Kidney capillary endothelial cell (primary cell): ENCODE data around the gene FUT6.
"Not testable (repeated sequence)": the region's sequence is repeated elsewhere in the genome, so short reads cannot be mapped to it uniquely, and the experiment has no call there.

Source experiments
- DNase-seq: peaks from one replicate; pipeline ENCODE4 v3.0.0-alpha.2; 2018; ENCODE audit warnings: low spot score

FUT6 gene

DNA sequence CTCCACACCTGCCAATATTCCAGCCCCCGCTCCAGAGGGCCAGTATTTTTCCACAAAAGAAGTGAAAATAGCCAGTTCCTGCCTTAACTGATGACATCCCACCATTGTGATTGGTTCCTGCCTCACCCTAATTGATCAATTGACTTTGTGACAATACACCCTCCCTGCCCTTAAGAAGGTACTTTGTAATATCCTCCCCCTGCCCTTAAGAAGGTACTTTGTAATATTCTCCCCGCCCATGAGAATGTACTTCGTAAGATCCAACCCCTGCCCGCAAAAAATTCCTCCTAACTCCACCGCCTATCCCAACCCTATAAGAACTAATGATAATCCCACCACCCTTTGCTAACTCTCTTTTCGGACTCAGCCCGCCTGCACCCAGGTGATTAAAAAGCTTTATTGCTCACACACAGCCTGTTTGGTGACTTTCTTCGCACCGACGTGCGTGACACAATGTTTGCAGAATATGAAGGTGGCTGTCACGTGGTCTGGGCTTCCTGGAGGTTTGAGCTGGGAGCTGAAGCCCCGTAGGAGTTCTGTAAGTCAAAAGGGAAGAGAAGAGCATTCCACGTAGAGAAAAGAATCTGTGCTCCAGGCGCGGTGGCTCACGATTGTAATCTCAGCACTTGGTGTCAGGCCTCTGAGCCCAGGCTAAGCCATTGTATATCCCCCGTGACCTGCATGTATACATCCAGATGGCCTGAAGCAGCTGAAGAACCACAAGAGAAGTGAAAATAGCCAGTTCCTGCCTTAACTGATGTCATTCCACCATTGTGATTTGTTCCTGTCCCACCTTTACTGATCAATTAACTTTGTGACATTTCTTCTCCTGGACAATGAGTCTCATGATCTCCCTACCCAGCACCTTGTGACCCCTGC, 17.9 kb upstream of the FUT6 start:
- no peak for DNase-seq

DNA sequence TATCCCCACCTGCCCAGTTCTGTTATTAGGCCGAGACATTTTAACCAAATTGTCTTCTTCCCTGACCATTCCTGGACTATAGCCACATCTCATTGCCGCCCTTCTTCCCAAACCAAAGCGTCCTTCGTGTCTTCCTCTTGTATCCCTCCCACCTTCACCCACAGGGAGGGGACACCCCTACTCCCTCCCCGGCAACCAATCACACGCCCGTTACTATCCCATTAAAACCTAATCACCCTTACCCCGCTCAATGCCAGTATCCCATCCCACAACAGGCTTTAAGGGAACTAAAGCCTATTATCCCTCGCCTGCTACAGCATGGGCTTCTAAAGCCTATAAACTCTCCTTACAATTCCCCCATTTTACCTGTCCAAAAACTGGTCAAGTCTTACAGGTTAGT, 15.6 kb upstream of the FUT6 start:
- not testable (repeated sequence) for DNase-seq

DNA sequence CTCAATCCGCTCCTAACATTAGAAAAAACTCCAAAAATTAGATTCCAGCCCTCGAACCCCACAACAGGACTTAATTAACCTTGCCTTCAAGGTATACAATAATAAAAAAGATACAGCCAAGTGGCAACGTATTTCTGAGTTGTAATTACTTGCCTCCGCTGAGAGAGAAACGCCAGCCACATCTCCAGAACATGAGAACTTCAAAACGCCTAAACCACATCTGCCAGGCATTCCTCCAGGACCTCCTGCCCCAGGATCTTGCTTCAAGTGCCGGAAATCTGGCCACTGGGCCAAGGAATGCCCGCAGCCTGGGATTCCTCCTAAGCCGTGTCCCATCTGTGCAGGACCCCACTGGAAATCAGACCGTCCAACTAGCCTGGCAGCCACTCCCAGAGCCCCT, 14.6 kb upstream of the FUT6 start:
- not testable (repeated sequence) for DNase-seq

DNA sequence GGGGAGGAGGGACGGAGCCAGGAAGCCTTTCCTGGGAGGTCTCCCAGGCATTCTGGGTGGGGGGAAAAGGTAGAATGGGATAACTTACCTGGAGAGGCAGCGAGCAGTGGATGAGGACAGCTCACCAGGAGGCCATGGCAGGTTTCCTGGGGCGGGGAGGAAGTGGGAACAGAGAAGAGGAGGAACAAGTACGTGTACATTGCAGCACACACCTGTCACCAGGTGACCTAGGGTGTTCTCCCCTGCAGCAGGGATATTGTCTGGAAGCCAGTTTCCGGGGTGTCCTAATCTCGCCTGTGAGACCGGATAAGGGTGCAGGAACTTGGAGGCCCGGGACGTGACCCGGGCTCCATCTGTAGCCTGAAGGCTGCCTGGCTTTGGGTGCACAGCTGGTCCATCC, 11.8 kb upstream of the FUT6 start, which contains the start of gene FUT3:
TSS of gene FUT3 (minus strand) at position 148 of the 400 bp plus-strand sequence.
- no peak for DNase-seq

DNA sequence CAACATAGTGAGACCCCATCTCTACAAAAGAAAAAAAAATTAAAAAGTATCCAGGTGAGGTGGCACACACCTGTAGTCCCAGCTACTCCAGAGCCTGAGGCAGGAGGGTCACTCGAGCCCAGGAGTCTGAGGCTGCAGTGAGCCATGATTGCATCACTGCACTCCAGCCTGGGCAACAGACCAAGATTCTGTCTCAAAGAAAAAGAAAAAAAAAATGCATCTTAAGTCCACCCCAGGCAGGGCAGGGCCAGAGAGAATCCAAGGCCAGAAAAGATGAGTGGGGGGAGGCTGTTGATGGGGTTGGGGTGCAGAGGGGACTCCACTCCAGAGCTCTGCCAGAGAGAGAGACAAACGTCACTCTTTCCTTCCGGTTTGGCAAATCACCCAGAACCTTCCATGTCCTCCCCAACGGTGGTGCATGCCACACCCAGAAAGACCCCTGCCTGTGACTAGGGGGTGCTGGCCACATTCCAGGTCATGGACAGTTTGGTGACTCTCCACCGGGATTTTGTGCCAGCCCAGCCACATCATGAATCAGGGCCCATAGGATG, 11.3 kb upstream of the FUT6 start:
- no peak for DNase-seq

DNA sequence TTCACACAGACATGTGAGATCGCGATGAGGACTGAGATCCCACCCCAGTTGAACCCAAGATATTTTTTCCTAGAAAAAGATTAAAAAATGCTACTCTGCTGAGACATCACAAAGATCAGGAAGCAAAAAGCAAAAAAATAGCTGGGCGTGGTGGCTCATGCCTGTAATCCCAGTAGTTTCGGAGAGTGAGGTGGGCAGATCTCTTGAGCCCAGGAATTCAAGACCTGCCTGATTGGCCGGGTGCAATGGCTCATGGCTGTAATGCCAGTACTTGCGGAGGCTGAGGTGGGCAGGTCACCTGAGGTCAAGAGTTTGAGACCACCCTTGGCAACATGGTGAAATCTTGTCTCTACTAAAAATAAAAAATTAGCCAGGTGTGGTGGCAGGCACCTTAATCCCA, 10.7 kb upstream of the FUT6 start:
- no peak for DNase-seq

DNA sequence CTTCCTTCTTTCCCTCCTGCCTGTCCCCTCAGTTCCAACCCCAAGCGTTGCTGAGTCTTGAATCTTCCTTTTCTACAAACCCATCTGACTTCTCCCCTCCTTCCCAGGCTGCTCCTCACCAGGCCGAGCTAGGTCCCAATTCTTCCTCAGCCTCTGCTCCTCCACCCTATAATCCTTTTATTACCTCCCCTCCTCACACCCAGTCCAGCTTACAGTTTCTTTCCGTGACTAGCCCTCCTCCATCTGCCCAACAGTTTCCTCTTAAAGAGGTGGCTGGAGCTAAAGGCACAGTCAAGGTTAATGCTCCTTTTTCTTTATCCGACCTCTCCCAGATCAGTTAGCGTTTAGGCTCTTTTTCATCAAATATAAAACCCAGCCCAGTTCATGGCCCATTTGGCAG, 9.1 kb upstream of the FUT6 start:
- not testable (repeated sequence) for DNase-seq

DNA sequence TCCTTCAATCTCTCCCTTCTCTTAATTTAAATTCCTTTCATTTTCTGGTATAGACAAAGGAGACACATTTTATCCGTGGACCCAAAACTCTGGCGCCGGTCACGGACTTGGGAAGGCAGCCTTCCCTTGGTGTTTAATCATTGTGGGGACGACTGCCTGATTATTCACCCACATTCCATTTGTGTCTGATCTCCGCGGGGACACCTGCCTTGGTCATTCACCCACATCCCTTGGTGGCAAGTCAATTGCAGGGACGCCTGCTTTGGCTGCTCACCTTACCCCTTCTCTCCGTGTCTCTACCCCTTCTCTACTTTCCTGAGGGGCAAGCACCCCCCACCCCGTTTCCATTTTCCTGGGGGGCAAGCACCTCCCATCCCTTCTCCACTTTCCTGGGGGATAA, 8.3 kb upstream of the FUT6 start:
- DNase-seq, result not testable (repeated sequence)

DNA sequence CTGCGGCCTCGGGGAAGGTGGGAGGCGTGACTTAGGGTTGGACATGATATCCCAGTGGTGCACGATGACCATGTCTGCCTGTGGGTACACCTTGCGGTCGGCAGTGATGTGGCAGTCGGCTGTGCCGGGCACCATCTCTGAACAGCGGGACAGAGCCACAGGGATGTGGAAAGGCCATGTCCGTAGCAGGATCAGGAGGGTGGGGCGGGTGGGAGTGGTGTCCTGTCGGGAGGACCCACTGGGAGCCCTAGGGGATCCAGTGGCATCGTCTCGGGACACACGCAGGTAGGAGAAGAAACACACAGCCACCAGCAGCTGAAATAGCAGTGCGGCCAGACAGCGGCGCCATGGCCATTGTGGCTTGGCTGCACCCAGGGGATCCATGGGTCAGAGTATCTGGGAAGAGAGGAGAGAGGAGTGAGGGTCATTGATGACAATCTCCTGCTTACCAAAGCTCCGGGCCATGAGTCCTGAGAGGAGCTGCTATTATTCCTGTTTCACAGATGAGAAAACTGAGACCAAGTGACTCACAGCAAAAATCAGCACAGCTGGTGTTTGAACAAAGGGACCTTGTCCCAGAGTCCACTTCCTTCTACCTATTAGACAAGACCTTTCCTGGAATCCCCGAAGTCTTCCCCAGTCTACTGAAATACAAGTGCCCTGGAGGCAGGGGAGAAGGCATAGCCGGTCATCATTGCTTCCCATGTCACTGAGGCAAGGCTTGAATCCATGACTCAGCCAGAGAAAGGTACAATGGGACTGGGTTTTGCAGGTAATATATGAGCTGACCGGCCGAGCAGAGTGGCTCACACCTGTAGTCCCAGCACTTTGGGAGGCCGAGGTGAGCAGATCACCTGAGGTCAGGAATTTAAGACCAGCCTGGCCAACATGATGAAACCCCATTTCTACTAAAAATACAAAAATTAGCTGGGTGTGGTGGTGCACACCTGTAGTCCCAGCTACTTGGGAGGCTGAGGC, 5.2 kb upstream of the FUT6 start:
- DNase-seq, result no peak

DNA sequence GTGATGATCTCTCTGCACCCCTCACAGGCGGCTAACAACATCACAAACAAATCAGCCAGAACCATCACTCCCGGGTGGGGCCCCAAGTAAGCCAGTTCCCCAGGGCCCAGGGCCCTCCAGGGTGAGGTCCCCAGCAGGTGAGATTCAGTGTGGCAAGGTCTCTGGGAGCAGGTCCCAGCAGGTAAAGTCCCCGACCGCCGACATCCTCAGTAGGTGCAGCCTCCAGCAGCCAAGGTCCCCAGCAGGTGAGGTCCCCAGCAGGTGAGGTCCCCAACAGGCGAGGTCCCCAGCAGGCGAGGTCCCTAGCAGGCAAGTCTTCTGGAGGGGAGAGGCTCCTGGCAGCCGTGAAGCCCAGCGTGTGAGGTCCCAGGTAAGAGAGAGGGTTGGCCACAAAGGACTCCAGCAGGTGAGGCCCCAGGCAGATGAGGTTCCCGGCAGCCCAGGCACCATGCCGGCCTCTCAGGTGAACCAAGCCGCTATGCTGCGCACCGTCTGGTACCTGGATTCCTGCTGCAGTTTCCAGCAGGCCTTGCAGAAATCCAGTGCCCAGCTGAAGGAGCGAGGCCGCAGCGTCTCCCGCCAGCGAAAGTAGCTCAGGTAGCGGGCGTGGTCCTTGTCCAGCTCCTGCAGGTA, 3.9 kb upstream of the FUT6 start:
- DNase-seq, result no peak

DNA sequence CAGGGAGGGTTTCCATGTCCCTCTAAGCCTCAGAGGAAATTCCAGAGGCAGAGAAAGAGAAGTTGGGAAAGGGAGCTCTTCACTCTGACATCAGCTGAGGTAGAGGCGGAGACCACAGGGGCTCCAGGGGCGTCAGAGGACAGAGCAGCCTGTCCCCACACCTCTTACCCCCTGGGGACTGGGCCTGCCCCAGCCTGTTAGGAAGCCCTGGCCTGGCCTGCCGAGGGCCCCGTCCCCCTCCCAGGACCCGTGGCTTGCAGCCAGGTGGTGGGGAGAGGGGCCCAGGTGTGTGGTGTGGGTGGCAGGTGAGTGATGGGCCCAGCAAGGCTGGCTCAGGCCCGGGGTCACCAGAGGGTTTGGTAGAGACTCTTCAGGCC, 2.2 kb upstream of the FUT6 start:
- DNase-seq, result not testable (repeated sequence)

DNA sequence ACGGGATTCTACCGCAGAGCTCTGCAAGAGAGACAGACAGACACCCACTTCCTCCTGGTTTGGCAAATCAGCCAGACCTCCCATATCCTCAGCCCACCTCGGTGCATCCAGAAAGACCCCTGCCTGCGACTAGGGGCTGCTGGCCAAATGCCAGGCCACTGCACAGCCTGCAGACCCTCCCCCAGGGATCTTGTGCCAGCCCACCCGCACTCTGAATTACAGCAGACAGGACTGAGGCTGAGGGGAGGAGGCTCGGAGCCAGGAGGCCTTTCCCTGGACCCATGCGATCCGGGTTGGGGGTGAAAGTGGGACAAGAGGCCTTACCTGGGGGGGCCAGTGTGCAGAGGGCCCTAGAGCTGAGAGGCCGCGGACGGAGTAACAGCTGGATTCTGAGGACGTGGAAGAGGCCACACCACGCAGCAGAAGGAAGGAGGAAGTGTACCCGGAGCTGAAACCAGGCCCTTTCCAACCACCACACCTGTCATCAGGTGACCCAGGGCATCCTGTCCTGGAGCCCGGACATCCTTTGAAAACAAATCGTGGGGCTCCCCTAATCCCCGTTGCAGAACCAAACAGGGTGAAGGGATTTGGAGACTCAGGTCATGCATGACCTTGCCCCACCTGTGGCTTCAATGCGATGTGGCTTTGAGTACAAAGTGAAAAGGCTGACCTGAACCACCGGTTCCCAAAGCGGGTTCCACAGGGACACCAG, 993 bp downstream of the FUT6 start:
- no peak for DNase-seq

DNA sequence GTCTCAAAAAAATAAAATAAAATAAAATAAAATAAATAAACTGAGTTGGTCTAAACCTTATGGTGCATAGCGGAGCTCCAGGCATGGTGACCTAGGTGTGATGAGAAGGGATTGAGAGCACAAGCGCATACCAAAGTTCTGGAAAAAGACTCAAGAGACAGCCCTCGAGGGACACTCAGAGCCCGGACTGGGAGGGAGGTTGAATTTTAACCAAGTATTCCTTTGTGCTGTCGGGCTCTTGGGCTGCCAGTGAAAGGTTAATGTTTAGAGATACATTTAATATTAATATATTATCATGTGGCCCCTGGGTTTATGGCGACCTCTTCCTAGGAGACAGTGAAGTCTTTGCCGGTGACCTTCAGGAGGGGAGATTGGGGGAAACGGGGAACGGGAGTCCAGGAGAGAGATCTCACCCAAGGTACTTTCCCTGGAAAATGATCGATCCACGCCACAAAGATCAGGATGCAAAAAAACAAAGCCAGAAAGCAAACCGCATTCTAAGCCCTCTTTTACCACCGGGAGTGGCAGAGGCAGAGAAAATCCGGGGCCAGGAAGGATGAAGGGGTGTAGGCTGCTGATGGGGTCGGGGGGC, 1.6 kb downstream of the FUT6 start:
- DNase-seq, result no peak

DNA sequence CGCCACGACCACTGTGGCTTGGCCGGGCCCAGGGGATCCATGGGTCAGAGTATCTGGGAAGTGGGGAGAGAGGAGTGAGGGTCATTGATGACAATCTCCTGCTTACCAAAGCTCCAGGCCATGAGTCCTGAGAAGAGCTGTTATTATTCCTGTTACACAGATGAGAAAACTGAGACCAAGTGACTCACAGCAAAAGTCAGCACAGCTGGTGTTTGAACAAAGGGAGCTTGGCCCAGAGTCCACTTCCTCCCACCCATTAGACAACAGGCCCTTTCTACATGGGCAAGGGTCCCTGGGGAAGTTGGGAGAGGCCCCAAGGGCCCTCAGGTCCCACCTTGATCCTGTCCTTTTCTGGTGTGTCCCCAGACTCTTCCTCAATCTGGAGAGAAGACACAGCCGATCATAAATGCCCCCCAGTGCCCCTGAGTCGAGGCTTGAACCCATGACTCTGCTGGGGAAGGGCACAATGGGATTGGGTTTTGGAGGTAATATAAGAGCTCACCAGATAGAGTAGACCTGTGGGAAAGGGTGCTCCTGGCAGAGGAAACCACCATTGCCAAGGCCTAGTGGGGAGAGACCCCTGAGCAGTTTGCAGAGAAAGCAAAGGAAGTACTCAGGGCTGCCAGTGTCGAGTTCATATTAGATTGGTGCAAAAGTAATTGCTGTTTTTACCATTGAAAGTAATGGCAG, 6.8 kb downstream of the FUT6 start:
- no peak for DNase-seq

DNA sequence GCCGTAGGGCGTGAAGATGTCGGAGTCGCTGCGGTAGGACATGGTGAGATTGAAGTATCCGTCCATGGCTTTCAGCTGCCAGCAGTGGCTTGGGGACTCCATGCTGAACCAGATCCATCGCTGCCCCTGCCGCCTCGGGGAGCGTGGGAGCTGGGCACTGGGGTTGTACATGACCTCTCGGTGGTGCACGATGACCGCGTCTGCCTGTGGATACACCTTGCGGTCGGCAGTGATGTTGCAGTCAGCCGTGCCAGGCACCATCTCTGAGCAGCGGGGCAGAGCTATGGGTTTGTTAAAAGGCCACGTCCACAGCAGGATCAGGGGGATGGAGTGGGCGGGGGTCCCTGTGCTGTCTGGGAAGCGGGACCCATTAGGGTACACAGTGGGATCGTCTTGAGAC, 7.4 kb downstream of the FUT6 start:
- DNase-seq, result no peak

DNA sequence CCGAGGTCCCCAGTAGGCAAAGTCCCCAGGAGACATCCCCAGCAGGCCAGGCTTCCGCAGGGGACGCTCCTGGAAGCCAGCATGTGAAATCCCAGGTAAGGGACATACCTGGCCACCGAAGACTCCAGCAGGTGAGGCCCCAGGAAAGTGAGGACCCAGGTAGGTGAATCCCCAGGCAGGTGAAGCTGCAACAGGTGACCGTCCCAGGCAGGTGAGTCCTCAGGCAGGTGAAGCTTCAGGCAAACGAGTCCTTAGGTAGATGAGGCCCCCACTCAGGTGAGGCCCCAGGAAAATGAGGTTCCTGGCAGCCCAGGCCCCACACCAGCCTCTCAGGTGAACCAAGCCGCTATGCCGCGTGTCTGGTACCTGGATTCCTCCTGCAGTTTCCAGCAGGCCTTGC, 8.3 kb downstream of the FUT6 start:
- DNase-seq, result no peak

DNA sequence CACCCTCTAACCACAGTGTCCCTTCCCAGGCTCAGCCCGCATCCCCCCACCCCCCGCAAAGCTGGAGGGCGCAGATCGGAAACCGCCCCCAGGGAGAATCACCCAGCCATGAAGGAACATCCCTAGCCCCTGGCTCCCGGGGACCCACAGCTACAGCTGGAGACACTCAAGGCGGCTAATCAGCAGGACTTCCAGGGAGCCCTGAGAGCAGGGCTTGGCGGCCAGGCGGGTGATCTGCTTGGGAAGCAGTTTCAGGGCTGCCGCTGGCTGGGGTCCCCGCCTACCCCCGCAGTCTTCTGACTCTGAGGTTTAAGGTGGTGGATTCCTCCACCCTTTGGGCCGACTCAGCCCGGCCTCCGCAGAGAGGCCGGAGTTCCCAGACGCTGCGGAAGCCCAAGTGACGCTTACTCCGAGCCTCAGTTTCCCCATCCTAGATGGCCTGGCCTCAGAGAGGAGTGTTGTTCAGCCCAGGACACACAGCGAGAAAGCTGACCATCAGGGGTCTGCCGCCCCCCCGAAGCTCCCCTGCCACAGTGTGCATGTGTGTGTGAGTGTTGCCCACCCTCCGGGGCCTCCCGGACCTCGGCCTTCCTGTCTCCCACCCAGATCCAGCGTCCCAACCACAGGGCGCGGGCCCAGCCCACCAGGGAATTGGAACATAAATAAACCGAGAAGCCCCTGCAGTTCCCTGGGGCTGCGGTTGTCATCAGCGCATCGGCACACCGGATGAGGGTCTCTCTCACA, 9.8 kb downstream of the FUT6 start:
- DNase-seq, result no peak

DNA sequence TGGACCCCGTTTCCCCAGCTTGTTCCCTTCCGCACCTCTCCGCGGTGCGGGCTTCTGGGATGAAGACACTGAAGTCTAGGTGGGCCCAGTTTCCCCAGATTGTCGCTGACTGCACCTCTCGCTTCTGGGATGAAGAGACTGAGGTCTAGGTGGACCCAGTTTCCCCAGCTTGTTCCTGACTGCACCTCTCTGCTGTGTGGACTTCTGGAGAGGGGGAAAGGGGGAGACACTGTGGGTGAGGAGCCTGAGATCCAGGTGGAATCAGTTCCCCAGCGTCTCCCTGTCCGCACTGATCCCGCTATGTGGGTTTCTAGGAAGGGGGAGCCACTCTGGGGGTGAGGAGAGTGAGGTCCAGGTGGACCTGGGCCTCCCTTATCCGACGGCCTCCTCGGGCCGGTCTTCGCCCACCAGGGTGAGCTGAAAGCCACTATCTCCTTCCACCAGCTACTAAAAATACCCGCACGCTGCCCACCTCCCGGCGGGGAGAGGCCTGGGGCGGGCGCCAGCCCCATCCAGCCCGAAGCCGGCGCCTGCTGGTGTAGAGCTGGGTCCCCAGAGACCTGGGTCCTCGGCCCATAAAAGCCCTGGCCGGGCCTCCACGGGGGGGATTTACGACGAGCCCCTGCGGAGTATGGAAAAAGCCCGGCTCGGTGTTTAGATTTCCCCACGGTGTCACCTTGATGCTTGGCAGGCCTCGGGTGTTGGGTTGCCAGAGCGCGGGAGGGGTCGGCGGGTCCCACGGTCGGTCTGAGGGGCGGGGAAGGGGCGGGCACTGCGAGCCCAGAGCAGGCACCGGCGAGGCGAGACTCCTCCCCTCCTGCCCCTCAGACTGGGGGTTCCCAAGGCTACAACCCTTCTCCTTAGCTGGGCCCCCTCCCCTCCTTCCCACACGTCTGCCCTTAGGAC, 10.6 kb downstream of the FUT6 start:
- no peak for DNase-seq
